Right cardiac atrium (tissue), 5 donors: ENCODE measurements around the gene LARP4B. TPM values are rescaled to one million over a fixed set of nuclear protein-coding genes. Genes with fewer than 3 reads are reported as not detected.

Experiments
- ATAC-seq, 2 donors: fragments of 200-7000 bp; cut with Tn5 transposase; one replicate each; pipeline versions ENCODE4 v1.8.0 to v1.9.1; 2020; ENCODE audit warnings: moderate library complexity in 2 of 2, mild to moderate bottlenecking in 1 of 2
- DNase-seq, 3 donors: peaks; one replicate each; pipeline ENCODE4 v3.0.0-alpha.2; 2020
- H3K27ac ChIP-seq: one replicate; pipeline ENCODE4 v1.5.1; 2013; ENCODE audit warnings: mild to moderate bottlenecking, low read length, control low read depth, moderate library complexity
- H3K27me3 ChIP-seq: one replicate; pipeline ENCODE4 v1.6.1; 2013; ENCODE audit not compliant: control insufficient read depth, insufficient read depth
- H3K4me1 ChIP-seq: one replicate; pipeline ENCODE4 v1.6.1; 2013; ENCODE audit warnings: low read length; ENCODE audit not compliant: control insufficient read depth, insufficient read depth
- H3K4me3 ChIP-seq: one replicate; pipeline ENCODE4 v1.5.1; 2013; ENCODE audit warnings: low read length, control low read depth
- H3K9me3 ChIP-seq: one replicate; pipeline ENCODE4 v1.6.1; 2013; ENCODE audit warnings: low read length; ENCODE audit not compliant: control insufficient read depth
- WGBS: extraction: QIAGEN DNeasy Blood & Tissue Kit; methylation state at CpG from one replicate; pipeline ENCODE4 v1.1.7; 2013; 5-methylcytosine and 5-hydroxymethylcytosine counted together
- intact Hi-C, 4 donors: fragments of 100-400 bp; cut with DNase I; formaldehyde crosslinking; loops; one replicate each; pipeline versions ENCODE4 v1.11.0 to v1.14.0; 2022 to 2023
- long read RNA-seq, 4 donors: library from polyadenylated mRNA; unstranded; transcript quantifications; one replicate each; pipeline ENCODE4 v2.0.0, GENCODE V29; 2020 to 2021
- polyA plus RNA-seq: library from polyadenylated mRNA; stranded (reverse); fragments of 200-250 nt; gene quantifications from one replicate; pipeline ENCODE4 v1.2.3, GENCODE V29; 2013
- total RNA-seq, 4 donors: library from RNA; stranded (reverse); fragmentation: NEBNext Ultra II Directional; extraction: Animal tissue kit (Norgen Biotek cat#: 25700); gene quantifications; one replicate each; pipeline ENCODE4 v1.2.1, GENCODE V29; 2021
- donor health status: healthy with polysubstance abuse.
- donor health status: DM: no; HTN: yes; CAD: no.
- donor health status: DM: no; HTN: no; CAD: no.
- donor health status: DM: no; HTN: yes; CAD: no; lungs with severe emphysema.
- donor health status: DM: yes; HTN: yes; CAD: no.

The LARP4B gene
- total RNA-seq: 10 to 100 TPM; 46.9 to 59.3 (median 50.5) TPM
- polyA plus RNA-seq: 12.1 TPM
- long read RNA-seq, donor 1, full-length matches to known transcripts: 7 of 39 reads
- long read RNA-seq, donor 1, partial matches to known transcripts: 5 of 39 reads
- long read RNA-seq, donor 1, other reads (novel, unspliced or antisense): 27 of 39 reads
- long read RNA-seq, donor 2, full-length matches to known transcripts: 3 of 9 reads
- long read RNA-seq, donor 2, partial matches to known transcripts: 1 of 9 reads
- long read RNA-seq, donor 2, other reads (novel, unspliced or antisense): 5 of 9 reads
- long read RNA-seq, donor 3, full-length matches to known transcripts: 1 of 52 reads
- long read RNA-seq, donor 3, partial matches to known transcripts: 7 of 52 reads
- long read RNA-seq, donor 3, other reads (novel, unspliced or antisense): 44 of 52 reads
- long read RNA-seq, donor 4, full-length matches to known transcripts: 2 of 10 reads
- long read RNA-seq, donor 4, partial matches to known transcripts: 3 of 10 reads
- long read RNA-seq, donor 4, other reads (novel, unspliced or antisense): 5 of 10 reads

DNA sequence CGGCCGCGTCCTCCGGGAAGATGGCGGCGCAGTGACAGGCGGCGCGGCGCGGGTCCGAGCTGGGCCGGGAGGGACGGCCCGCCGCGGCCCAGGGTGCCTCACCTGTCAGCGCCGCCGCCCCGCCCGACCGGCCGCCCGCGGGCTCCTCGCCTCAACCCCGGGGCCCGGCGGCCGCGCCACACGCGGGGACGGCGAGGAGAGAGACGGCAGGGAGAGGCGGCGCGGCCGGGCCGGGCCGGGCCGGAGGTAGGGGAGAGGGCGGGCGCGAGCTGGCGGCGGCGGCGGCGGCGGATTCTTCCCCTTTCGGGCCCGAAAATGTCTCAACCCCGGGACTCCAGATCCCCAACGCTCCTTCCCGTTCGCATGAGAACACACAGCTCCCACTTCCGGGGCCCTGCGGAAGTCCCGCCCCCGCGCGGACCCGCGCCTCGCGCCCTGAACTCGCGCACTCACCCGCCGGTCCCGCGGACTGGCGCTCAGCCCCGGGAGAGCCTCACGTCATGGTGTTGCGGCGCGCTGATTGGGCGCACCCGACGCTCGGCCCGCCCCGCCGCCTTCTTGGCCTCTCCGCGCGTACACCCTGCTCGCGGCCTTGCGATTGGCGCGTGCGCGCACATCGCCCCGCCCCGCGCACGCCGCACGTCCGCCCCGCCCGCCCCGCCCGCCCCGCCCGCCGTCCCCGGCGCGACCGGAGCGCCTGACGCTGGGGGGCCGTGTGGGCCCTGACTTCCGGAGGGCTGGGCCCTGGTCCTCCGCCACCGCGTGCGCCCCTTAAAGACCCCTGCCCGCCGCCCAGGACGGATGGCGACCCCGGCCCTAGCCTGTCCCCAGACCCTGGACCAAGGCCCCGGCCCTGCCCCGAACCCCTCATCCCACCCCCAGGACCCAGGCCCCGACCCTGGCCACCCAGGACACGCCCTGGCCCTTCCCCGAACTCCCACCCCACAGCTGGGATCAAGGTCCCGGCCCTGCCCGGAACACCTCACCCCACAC, at the start of gene LARP4B:
Gene LARP4B (minus strand): TSS at position 380 of the 993 bp plus-strand sequence. CDS start 45,984 bp downstream, outside the sequence.
- Histone ChIP-seq H3K9me3 (no peaks in the 10 kb centered on the region), H3K4me1 (peaks cover 3% of the 10 kb centered on the region)
- intact Hi-C loops: loop anchor here in 3 of 4 donors (5.0 to 10.0 kb wide), 3 partner anchors 53 to 247 kb away; partner anchors contain the start of genes DIP2C (in 1 of the 3) and GTPBP4 (in 1 of the 3)

DNA sequence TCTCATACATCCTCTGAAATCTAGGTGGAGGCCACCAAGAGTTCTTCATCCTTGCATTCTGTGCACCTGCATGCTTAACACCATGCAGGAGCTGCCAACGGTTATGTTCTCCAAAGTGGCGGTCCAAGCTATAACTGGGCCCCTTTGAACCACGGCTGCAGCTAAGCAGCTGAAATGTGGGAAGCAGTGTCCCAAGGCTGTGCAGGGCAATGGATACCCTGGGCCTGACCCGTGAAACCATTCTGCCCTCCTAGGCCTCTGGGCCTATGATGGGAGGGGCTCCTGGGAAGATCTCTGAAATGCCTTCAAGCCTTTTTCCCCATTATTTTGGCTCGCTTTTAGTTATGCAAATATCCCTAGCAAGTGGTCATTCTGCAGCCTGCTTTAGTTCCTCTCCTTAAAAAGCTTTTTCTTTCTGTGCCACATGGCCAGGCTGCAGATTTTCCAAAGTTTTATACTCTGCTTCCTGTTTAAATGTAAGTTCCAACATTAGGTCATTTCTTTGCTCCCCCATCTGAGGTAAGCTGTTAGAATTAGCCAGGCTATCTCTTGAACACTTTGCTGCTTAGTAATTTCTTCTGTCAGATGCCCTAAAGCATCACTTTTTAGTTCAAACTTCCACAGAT, 49.1 kb upstream of the LARP4B start:
- intact Hi-C loops: loop anchor here in 1 of 4 donors (10.0 kb wide), 1 partner anchor 46 kb away; the partner anchor contains the start of gene LARP4B
- Histone ChIP-seq H3K27ac (no peak overlapping the region), H3K9me3 (no peaks in the 10 kb centered on the region), H3K4me3 (no peak overlapping the region), H3K4me1 (peaks cover 2% of the 10 kb centered on the region), H3K27me3 (no peaks in the 10 kb centered on the region)
- DNase-seq (no peak), ATAC-seq (no peak)
- 98% methylated on average over 5 of the region's 5 CpGs for whole genome bisulfite sequencing

More for the DNA sequence above, at the start of gene LARP4B:
- H3K27ac ChIP-seq: peak within 1 kb of the TSS; percentile 99
- under 1% methylated on average over 137 of the region's 137 CpGs for WGBS
- H3K27me3 ChIP-seq: no peaks in the 10 kb centered on the region
- H3K4me3 ChIP-seq: peak within 1 kb of the TSS; percentile 99
- DNase-seq: peak; percentile 97 to 99 (median 99)
- ATAC-seq: peak; percentile 99 to 100

DNA sequence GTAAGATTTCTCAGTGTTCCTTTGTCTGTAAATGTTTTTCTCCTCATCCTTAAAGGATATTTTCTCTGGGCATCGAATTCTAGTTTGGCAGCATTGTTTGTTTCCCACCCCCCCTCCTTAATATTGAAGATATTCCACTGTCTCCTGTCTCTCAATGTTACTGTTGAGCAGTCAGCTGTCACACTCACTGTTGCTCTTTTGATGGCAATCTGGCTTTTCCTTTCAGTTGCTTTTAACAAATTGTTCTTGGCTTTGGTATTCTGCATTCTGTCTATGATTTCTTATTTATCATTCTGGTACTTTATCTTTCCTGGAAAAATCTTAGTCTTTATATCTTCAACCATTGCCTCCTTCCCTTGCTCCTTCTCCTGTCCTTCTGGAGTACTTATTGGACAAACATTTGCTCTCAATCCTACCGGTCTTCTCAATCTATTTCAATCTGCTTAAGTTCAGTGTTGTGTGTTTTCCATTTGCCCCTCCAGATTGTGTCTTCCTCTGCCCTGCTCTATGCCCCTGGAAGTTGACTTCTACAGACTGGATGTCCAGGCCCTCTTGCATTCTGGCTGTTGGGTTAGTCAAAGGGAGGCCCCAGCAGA, 47.4 kb upstream of the LARP4B start:
- DNase-seq (no peak), ATAC-seq (no peak)
- intact Hi-C loops: no loop called here
- Histone ChIP-seq H3K4me1 (peaks cover 2% of the 10 kb centered on the region), H3K27ac (no peak overlapping the region), H3K9me3 (no peaks in the 10 kb centered on the region), H3K4me3 (no peak overlapping the region), H3K27me3 (no peaks in the 10 kb centered on the region)
- 94% methylated on average over 2 of the region's 2 CpGs for WGBS

DNA sequence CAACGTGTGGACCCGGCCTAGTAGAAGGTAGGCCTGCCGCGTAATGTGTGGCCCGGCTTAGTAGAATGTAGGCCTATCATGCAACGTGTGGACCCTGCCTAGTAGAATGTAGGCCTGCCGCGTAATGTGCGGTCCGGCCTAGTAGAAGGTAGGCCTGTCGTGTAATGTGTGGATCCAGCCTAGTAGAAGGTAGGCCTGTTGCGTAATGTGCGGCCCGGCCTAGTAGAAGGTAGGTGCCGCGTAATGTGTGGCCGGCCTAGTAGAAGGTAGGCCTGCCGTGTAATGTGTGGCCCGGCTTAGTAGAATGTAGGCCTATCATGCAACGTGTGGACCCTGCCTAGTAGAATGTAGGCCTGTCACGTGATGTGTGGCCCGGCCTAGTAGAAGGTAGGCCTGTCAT, 44.8 kb upstream of the LARP4B start:
- Histone ChIP-seq H3K27ac (no peak overlapping the region), H3K27me3 (no peaks in the 10 kb centered on the region), H3K4me3 (no peak overlapping the region), H3K4me1 (no peaks in the 10 kb centered on the region), H3K9me3 (no peaks in the 10 kb centered on the region)
- WGBS: 94% methylated on average over 22 of the region's 22 CpGs
- DNase-seq (no peak), ATAC-seq (no peak)
- intact Hi-C loops: no loop called here

DNA sequence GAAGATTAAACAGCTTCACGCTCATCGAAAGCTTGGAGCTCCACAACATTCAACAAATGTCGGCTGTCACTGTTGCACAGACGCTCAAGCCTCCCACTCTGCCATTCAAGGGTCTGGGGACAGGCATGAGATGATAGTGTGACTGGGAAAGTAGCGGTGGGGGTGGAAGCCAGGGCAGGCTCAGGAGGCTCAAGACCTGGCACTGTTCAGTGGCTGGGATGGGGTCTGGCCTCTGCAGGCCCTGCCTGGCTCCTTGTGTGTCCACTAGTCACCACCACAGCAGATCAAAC, 43.2 kb upstream of the LARP4B start:
- Histone ChIP-seq H3K4me3 (no peak overlapping the region), H3K27ac (no peak overlapping the region), H3K4me1 (no peaks in the 10 kb centered on the region), H3K27me3 (no peaks in the 10 kb centered on the region), H3K9me3 (no peaks in the 10 kb centered on the region)
- DNase-seq: no peak
- WGBS: 90% methylated on average over 5 of the region's 5 CpGs
- intact Hi-C loops: no loop called here
- ATAC-seq: no peak

DNA sequence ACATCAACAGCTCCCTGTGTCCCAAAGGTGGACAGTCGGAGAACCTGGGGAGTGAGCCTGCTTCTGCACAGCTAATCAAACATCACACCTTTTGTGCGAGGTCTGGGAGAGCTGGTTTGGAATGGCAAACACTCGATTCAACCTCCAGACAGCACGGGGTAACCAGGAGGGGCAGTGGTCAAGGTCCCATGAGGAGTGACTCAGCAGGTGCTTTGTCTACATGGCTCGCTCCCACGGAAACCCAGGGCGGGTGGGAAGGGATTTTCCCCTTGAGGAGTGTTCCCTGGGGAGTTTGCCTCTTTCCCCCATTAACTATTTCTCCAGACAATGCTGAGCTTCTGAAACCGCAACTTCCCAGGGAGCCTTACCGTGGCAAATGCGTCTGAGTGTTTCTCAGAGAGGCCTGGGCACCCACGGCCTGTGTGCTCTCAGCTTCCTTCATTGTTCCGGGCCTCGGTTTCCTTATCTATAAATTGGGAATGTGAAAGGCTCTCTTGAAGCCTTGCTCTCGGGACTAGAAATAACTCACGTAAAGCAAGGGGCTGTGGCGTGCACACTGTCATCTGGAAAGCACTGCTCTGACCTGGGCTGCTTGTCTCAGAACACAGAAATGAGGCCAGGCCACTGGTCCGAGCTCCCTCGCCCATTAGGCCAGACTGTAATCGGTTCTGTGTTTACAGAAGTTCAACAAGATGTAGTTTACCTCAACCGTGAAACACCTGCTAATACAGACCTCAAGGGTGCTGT, 42.7 kb upstream of the LARP4B start:
- WGBS: 74% methylated on average over 20 of the region's 20 CpGs
- H3K4me3 ChIP-seq: no peak overlapping the region
- no peaks in the 10 kb centered on the region for H3K27me3 ChIP-seq
- ATAC-seq (no peak), DNase-seq (no peak)
- no peaks in the 10 kb centered on the region for H3K9me3 ChIP-seq
- H3K27ac ChIP-seq: no peak overlapping the region
- no peaks in the 10 kb centered on the region for H3K4me1 ChIP-seq
- intact Hi-C loops: no loop called here

DNA sequence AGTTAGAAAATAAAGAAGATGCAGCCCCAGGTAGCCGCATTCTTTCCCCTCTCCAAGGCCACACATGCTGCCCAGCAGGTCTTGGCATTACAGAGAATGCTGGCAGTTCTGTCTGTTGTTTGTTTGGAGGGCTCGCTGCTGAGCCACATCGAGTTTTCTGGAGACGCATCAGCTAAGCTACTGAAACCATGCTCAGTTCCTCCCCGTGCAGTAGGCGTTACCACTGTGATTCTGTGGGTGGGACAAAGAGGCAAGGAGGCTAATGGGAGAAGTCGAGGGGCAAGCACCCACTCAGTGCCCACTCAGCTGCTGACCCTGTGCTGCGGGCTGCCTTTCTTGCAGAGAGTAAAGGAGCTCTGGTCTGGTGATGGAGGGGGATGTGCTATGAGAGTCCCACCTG, 41.3 kb upstream of the LARP4B start:
- H3K27me3 ChIP-seq: no peaks in the 10 kb centered on the region
- DNase-seq (no peak), ATAC-seq (no peak)
- WGBS: 85% methylated on average over 8 of the region's 8 CpGs
- no peaks in the 10 kb centered on the region for H3K4me1 ChIP-seq
- no peak overlapping the region for H3K4me3 ChIP-seq
- intact Hi-C loops: no loop called here
- no peak overlapping the region for H3K27ac ChIP-seq
- no peaks in the 10 kb centered on the region for H3K9me3 ChIP-seq

DNA sequence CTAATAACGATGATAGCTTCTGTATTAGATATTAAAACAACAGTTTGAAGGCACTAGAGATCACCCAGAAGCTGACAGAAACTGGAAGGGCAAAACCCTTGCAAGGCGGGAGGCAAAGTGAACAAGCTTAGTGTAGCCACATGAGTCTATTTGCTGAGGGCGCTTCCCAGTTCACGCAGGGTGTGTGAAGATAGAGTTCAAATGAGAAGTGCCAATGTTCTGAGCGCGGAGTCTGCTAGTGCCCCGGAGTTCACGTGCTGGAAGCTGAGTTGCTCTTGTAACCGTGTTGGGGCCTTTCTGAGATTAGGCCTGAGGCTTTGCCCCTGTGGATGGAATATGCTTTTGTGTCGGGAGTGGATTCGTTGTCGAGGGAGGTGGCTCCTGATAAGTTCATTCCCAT, 40.1 kb upstream of the LARP4B start:
- Histone ChIP-seq H3K27me3 (no peaks in the 10 kb centered on the region), H3K4me3 (no peak overlapping the region), H3K27ac (no peak overlapping the region), H3K4me1 (no peaks in the 10 kb centered on the region), H3K9me3 (no peaks in the 10 kb centered on the region)
- no peak for ATAC-seq
- intact Hi-C loops: no loop called here
- 75% methylated on average over 12 of the region's 12 CpGs for WGBS
- DNase-seq: no peak

DNA sequence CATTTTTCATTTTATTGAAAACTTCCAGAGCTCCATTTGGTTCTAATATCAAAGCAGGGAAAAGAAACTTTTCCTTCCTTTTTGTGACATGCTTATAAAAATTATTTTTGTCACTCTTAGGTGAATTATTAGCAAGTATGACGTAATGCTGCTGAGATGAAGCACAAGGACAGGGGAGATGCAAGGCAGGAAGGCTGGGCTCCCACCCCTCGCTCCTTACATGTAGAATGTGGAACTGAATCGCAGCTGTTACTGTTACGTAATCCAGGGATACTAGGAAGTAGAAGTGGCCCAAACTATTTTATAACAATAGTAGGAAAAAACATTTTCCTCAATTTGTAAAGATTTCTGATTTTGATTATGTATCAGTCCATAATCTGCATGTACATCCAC, 39.6 kb upstream of the LARP4B start:
- no peaks in the 10 kb centered on the region for H3K27me3 ChIP-seq
- no peak overlapping the region for H3K27ac ChIP-seq
- H3K4me3 ChIP-seq: no peak overlapping the region
- ATAC-seq (no peak), DNase-seq (peak in 1 of 3 donors; percentile 67)
- 50% methylated on average over 4 of the region's 4 CpGs for WGBS
- H3K9me3 ChIP-seq: no peaks in the 10 kb centered on the region
- no peaks in the 10 kb centered on the region for H3K4me1 ChIP-seq
- intact Hi-C loops: no loop called here
